ENCODE data around the gene ABI3BP. TPM values are rescaled to one million over a fixed set of nuclear protein-coding genes. Genes with fewer than 3 reads are reported as not detected.

The ABI3BP gene
- total and polyA plus RNA-seq, 11 donors = 7.8 to 96.6 (median 26.4) TPM

DNA sequence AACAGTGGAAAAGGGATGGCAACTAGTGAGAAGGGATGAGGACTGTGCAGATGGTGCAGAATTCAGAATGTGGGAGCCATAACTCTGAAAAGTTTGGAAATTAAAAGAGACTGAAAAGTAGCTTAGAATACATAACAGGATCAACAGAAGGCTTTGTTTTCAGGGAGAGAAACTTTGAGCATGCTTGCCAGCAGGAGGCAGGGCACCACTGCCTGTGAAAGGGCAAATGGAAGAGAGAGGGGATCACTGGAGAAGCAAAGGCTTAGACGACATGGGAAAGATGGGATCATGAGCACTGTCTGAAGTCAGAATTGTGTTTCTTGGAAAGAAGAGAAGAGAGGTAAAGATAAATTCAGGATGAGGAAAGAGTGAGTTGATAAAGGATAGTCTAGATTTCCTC, 99.6 kb downstream of the ABI3BP start:
- H3K4me1 ChIP-seq = peaks cover 0 to 10% (median 0%) of the 10 kb centered on the region in 12 donors
- TF ChIP-seq, protein P1, sequence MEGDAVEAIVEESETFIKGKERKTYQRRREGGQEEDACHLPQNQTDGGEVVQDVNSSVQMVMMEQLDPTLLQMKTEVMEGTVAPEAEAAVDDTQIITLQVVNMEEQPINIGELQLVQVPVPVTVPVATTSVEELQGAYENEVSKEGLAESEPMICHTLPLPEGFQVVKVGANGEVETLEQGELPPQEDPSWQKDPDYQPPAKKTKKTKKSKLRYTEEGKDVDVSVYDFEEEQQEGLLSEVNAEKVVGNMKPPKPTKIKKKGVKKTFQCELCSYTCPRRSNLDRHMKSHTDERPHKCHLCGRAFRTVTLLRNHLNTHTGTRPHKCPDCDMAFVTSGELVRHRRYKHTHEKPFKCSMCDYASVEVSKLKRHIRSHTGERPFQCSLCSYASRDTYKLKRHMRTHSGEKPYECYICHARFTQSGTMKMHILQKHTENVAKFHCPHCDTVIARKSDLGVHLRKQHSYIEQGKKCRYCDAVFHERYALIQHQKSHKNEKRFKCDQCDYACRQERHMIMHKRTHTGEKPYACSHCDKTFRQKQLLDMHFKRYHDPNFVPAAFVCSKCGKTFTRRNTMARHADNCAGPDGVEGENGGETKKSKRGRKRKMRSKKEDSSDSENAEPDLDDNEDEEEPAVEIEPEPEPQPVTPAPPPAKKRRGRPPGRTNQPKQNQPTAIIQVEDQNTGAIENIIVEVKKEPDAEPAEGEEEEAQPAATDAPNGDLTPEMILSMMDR (IDR thresholded peaks at IDR 0.05) = peak in 10 of 12 donors; percentile 18 to 53 (median 44)
- TF ChIP-seq POLR2A (IDR thresholded peaks at IDR 0.05) = no peak
- intact Hi-C loops (cut with DNase I) = loop anchor here in 8 of 10 donors (1.0 to 10.0 kb wide), 5 partner anchors 301 to 491 kb away; no protein-coding TSS in a partner anchor
- H3K4me3 ChIP-seq = no peak overlapping the region
- H3K36me3 ChIP-seq = peaks cover 0 to 12% (median 0%) of the 10 kb centered on the region in 9 donors
- DNase-seq (no peak), ATAC-seq (peak; percentile 47 to 59 (median 50))
- H3K27ac ChIP-seq = peak overlapping the region in 1 of 12 donors; percentile 61
- WGBS, 4 donors = 6 to 16% (median 13%) methylated on average over 1 of the region's 1 CpG
- H3K27me3 ChIP-seq = no peaks in the 10 kb centered on the region
- no peaks in the 10 kb centered on the region for H3K9me3 ChIP-seq

DNA sequence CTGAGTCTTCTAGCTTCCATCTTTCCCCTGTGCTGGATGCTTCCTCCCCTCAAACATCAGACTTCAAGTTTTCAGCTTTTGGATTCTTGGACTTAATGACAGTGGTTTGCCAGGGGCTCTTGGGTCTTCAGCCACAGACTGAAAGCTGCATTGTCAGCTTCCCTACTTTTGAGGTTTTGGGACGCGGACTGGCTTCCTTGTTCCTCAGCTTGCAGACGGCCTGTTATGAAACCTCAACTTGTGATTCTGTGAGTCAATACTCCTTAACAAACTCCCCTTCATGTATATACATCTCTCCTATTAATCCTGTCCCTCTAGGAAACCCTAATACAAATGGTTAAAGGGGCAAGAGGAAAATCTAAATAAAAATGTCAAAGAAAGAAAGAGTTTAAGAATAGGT, 100.1 kb downstream of the ABI3BP start:
- intact Hi-C loops (cut with DNase I) = loop anchor here in 8 of 10 donors (1.0 to 10.0 kb wide), 5 partner anchors 302 to 492 kb away; no protein-coding TSS in a partner anchor
- Histone ChIP-seq H3K4me1 (peaks cover 0 to 6% (median 0%) of the 10 kb centered on the region in 12 donors), H3K27ac (peak overlapping the region in 1 of 12 donors; percentile 61), H3K4me3 (no peak overlapping the region), H3K27me3 (no peaks in the 10 kb centered on the region), H3K36me3 (peaks cover 0 to 11% (median 0%) of the 10 kb centered on the region in 9 donors), H3K9me3 (no peaks in the 10 kb centered on the region)
- TF ChIP-seq, protein P1 (IDR thresholded peaks at IDR 0.05) = no peak
- TF ChIP-seq POLR2A (IDR thresholded peaks at IDR 0.05) = no peak
- ATAC-seq (peak in 1 of 4 donors; percentile 15), DNase-seq (peak in 2 of 5 donors; percentile 34 to 35)
- 80 to 90% (median 85%) methylated on average over 3 of the region's 3 CpGs for WGBS, 4 donors

DNA sequence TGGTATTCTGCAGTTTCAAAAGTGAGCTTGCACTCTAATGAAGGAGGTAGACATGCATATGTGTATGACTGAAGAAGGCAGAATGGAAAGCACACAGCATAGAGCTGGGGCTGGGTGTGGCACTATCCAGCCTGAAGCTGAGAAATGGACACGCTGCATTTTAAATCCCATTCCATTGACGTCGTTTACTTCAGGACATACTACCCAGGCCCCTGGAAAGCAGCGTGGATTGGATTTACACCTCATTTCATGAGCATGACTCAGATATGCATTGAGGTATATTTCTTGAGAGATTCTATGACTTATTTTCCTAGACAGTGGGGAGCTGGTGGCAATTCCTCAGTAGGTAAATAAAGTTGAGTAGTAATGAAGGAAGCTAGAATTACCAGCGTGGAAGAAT, 101.4 kb downstream of the ABI3BP start:
- peaks cover 0 to 5% (median 0%) of the 10 kb centered on the region in 12 donors for H3K4me1 ChIP-seq
- ATAC-seq = no peak
- peaks cover 0 to 8% (median 0%) of the 10 kb centered on the region in 9 donors for H3K36me3 ChIP-seq
- no peaks in the 10 kb centered on the region for H3K27me3 ChIP-seq
- H3K27ac ChIP-seq = no peak overlapping the region
- no peak overlapping the region for H3K4me3 ChIP-seq
- DNase-seq = no peak
- intact Hi-C loops (cut with DNase I) = loop anchor here in 7 of 10 donors (2.0 to 10.0 kb wide), 4 partner anchors 303 to 493 kb away; no protein-coding TSS in a partner anchor
- WGBS, 4 donors = 69 to 84% (median 76%) methylated on average over 5 of the region's 5 CpGs
- TF ChIP-seq, protein P1 (IDR thresholded peaks at IDR 0.05) = no peak
- no peak for TF ChIP-seq POLR2A (IDR thresholded peaks at IDR 0.05)
- H3K9me3 ChIP-seq = no peaks in the 10 kb centered on the region

DNA sequence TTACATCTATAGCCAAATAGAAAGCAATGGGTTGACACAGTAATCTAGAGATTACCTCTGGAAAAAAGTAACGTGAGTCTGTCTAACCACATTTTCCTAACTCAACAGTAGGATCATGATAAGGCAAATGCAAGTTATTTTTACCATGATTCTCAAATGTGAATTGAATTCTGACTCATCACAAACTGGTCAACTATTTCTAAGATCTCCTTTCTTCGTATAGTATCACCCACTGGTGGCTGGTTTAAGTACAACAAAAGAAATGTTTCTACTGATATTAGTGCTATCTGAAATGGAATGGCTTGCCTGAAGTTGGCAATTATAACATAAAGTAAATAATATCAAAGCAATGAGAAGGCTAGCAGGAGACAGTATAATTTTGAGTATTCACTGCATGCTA, 102.2 kb downstream of the ABI3BP start:
- Histone ChIP-seq H3K36me3 (peaks cover 0 to 8% (median 0%) of the 10 kb centered on the region in 9 donors), H3K27me3 (no peaks in the 10 kb centered on the region), H3K9me3 (no peaks in the 10 kb centered on the region), H3K4me3 (no peak overlapping the region), H3K27ac (no peak overlapping the region), H3K4me1 (peaks cover 0 to 5% (median 0%) of the 10 kb centered on the region in 12 donors)
- intact Hi-C loops (cut with DNase I) = loop anchor here in 4 of 10 donors (5.0 to 10.0 kb wide), 3 partner anchors 304 to 494 kb away; no protein-coding TSS in a partner anchor
- WGBS, 4 donors = 53 to 68% (median 61%) methylated on average over 2 of the region's 2 CpGs
- ATAC-seq (no peak), DNase-seq (no peak)
- TF ChIP-seq POLR2A (IDR thresholded peaks at IDR 0.05) = no peak
- TF ChIP-seq, protein P1 (IDR thresholded peaks at IDR 0.05) = peak in 2 of 12 donors; percentile 11 to 16
